Measurements from ENCODE around the gene AMOTL2.

Gene AMOTL2

GRCh38 chr3:134359121-134360010, 14.9 kb downstream of the AMOTL2 start:
- no peak for TF ChIP-seq EZH2 (IDR thresholded peaks at IDR 0.05; ENCODE audit: borderline replicate concordance, low read length)
- no peak for TF ChIP-seq CTCF (IDR thresholded peaks at IDR 0.05; ENCODE audit: low read length)
- Histone ChIP-seq H3K27ac (ENCODE audit: low read depth, low read length, poor library complexity, severe bottlenecking) (no peak overlapping the region), H3K4me3 (ENCODE audit: low read depth, low read length, poor library complexity, severe bottlenecking) (no peak overlapping the region), H4K20me1 (ENCODE audit: insufficient read depth, low read length) (no peaks in the 10 kb centered on the region), H3K4me1 (ENCODE audit: insufficient read depth, low read length, severe bottlenecking) (no peaks in the 10 kb centered on the region), H3K36me3 (ENCODE audit: insufficient read depth, low read length) (no peaks in the 10 kb centered on the region), H3F3A (ENCODE audit: insufficient read depth, low read length) (no peaks in the 10 kb centered on the region), H3K9me2 (ENCODE audit: low read depth, low read length) (no peaks in the 10 kb centered on the region), H3K9ac (ENCODE audit: low read length) (no peak overlapping the region), H3K27me3 (ENCODE audit: insufficient read depth, low read length) (peaks cover 6% of the 10 kb centered on the region; the same call in 1 of the 2 replicates), H2AFZ (ENCODE audit: low read length) (no peak overlapping the region), H3K9me3 (ENCODE audit: low read length) (no peaks in the 10 kb centered on the region), H3K79me2 (ENCODE audit: insufficient read depth, low read length) (no peaks in the 10 kb centered on the region), H3K4me2 (ENCODE audit: low read length) (no peak overlapping the region)

GRCh38 chr3:134357914-134358811, 16.1 kb downstream of the AMOTL2 start:
- Histone ChIP-seq H3F3A (ENCODE audit: insufficient read depth, low read length) (no peaks in the 10 kb centered on the region), H3K4me3 (ENCODE audit: low read depth, low read length, poor library complexity, severe bottlenecking) (no peak overlapping the region), H3K4me1 (ENCODE audit: insufficient read depth, low read length, severe bottlenecking) (no peaks in the 10 kb centered on the region), H4K20me1 (ENCODE audit: insufficient read depth, low read length) (no peaks in the 10 kb centered on the region), H3K9ac (ENCODE audit: low read length) (no peak overlapping the region), H3K9me2 (ENCODE audit: low read depth, low read length) (no peaks in the 10 kb centered on the region), H3K27ac (ENCODE audit: low read depth, low read length, poor library complexity, severe bottlenecking) (no peak overlapping the region), H3K27me3 (ENCODE audit: insufficient read depth, low read length) (peaks cover 6% of the 10 kb centered on the region; the same call in 1 of the 2 replicates), H3K36me3 (ENCODE audit: insufficient read depth, low read length) (no peaks in the 10 kb centered on the region), H3K9me3 (ENCODE audit: low read length) (no peaks in the 10 kb centered on the region), H3K4me2 (ENCODE audit: low read length) (no peak overlapping the region), H3K79me2 (ENCODE audit: insufficient read depth, low read length) (no peaks in the 10 kb centered on the region), H2AFZ (ENCODE audit: low read length) (no peak overlapping the region)
- TF ChIP-seq CTCF (IDR thresholded peaks at IDR 0.05; ENCODE audit: low read length), result peak; percentile 52
- no peak for TF ChIP-seq EZH2 (IDR thresholded peaks at IDR 0.05; ENCODE audit: borderline replicate concordance, low read length)

GRCh38 chr3:134357261-134357913, 16.9 kb downstream of the AMOTL2 start:
- H3K79me2 ChIP-seq (ENCODE audit: insufficient read depth, low read length), result no peaks in the 10 kb centered on the region
- H3K36me3 ChIP-seq (ENCODE audit: insufficient read depth, low read length), result no peaks in the 10 kb centered on the region
- H3K27ac ChIP-seq (ENCODE audit: low read depth, low read length, poor library complexity, severe bottlenecking), result no peak overlapping the region
- H3K9ac ChIP-seq (ENCODE audit: low read length), result no peak overlapping the region
- H3K4me2 ChIP-seq (ENCODE audit: low read length), result no peak overlapping the region
- peaks cover 6% of the 10 kb centered on the region; the same call in 1 of the 2 replicates for H3K27me3 ChIP-seq (ENCODE audit: insufficient read depth, low read length)
- no peaks in the 10 kb centered on the region for H4K20me1 ChIP-seq (ENCODE audit: insufficient read depth, low read length)
- H3K9me2 ChIP-seq (ENCODE audit: low read depth, low read length), result no peaks in the 10 kb centered on the region
- H3K4me3 ChIP-seq (ENCODE audit: low read depth, low read length, poor library complexity, severe bottlenecking), result no peak overlapping the region
- no peaks in the 10 kb centered on the region for H3F3A ChIP-seq (ENCODE audit: insufficient read depth, low read length)
- no peak overlapping the region for H2AFZ ChIP-seq (ENCODE audit: low read length)
- no peaks in the 10 kb centered on the region for H3K4me1 ChIP-seq (ENCODE audit: insufficient read depth, low read length, severe bottlenecking)
- TF ChIP-seq EZH2 (IDR thresholded peaks at IDR 0.05; ENCODE audit: borderline replicate concordance, low read length) (no peak), CTCF (IDR thresholded peaks at IDR 0.05; ENCODE audit: low read length) (no peak)
- no peaks in the 10 kb centered on the region for H3K9me3 ChIP-seq (ENCODE audit: low read length)
